ENCODE measurements around the gene H6PD. TPM values are rescaled to one million over a fixed set of nuclear protein-coding genes. Genes with fewer than 3 reads are reported as not detected.
A peak's percentile ranks its signal among the peaks of the same experiment; 100 is the strongest.

H6PD gene
- polyA plus RNA-seq, 1 donor (not counting 4 experiments of a cell fraction or from before 2014, with no cell fraction given): 3.3 TPM

- peaks cover 2% of the 10 kb centered on the region for H3K9me3 ChIP-seq (ENCODE audit: control insufficient read depth, low read depth, low read length)
- no peaks in the 10 kb centered on the region for H3K27me3 ChIP-seq (ENCODE audit: control insufficient read depth, extremely low read depth, insufficient read depth, low read length)
- no peak overlapping the region for H3K27ac ChIP-seq (ENCODE audit: control insufficient read depth, insufficient read depth, low read length)
- DNase-seq (ENCODE audit: low read depth, low spot score) (no peak), FAIRE-seq (peak; percentile 70)
- no peak overlapping the region for H2AFZ ChIP-seq (ENCODE audit: control insufficient read depth, low read length)
- peaks cover 16% of the 10 kb centered on the region for H3K4me1 ChIP-seq (ENCODE audit: control insufficient read depth, extremely low read depth, insufficient read depth, low read length)
- dilution Hi-C loops (cut with MboI; ENCODE audit: extremely low pct_ligation_motif_present, low sequenced_read_pairs): no loop called here
- no peak overlapping the region for H3K9ac ChIP-seq (ENCODE audit: control insufficient read depth, extremely low read depth, insufficient read depth, low read length)
- no peaks in the 10 kb centered on the region for H4K20me1 ChIP-seq (ENCODE audit: control insufficient read depth, extremely low read depth, insufficient read depth, low read length)
- H3K4me3 ChIP-seq (ENCODE audit: control insufficient read depth in 2 of 3, extremely low read depth in 1 of 3, insufficient read depth in 2 of 3, low read depth in 1 of 3, low read length in 3 of 3): no peak overlapping the region
- peaks cover 6% of the 10 kb centered on the region for H3K79me2 ChIP-seq (ENCODE audit: control insufficient read depth, insufficient read depth, low read length)
- H3K9me1 ChIP-seq (ENCODE audit: control insufficient read depth, extremely low read depth, insufficient read depth, low read length): no peaks in the 10 kb centered on the region
- no peak overlapping the region for H3K4me2 ChIP-seq (ENCODE audit: control insufficient read depth, extremely low read depth, insufficient read depth, low read depth, low read length)
- TF ChIP-seq EZH2 (IDR thresholded peaks at IDR 0.05; ENCODE audit: low read length): no peak
- TF ChIP-seq CTCF (optimal IDR thresholded peaks at IDR 0.05 in 1 of 3, IDR thresholded peaks at IDR 0.05 in 1 of 3, conservative IDR thresholded peaks at IDR 0.05 in 1 of 3; ENCODE audit: extremely low read depth in 1 of 3, insufficient read depth in 2 of 3, low read length in 3 of 3): peak; percentile 79 to 97 (median 83)
- no peaks in the 10 kb centered on the region for H3K36me3 ChIP-seq (ENCODE audit: control insufficient read depth in 2 of 2, extremely low read depth in 1 of 2, insufficient read depth in 2 of 2, low read length in 2 of 2)
These were observed 54.5 kb downstream of the H6PD start for GRCh38 chr1:9289090-9289534.

DNA sequence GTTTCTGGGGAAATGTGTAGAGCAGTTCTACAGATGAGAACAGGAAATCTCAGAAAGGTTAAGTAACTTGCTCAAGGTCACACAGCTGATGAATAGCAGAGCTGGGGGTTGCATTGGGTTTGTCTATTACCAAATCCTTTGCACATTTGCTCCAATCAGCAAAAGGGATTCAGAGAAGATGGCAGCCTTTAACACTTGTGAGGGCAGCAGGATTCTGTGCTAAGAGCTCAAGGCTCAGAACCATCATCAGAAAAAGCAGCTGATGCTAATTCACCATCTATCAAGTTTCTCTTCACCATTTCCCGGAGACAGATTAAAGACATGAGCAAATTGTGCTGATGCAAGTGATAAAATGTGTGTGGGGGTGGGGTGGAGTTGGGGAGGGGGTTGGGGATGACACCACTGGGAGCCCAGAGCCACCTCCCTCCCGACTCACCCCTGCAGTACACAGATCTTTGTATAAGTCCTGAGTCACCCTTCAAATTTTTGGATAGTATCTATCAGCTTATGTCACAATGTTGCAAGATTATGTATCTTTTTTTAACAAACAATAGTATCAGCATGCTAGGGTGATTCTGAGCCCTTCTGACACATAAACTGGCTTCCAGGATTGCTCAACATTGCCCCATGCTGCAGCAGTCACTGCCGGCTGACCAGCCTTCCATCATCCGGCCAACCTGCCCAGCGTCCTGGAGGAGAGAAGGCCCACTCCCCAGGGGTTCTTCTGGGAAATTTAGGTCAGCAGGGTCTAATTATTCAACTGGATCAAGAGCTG lies 55.3 kb downstream of the H6PD start:
- H3K27me3 ChIP-seq (ENCODE audit: control insufficient read depth, extremely low read depth, insufficient read depth, low read length): no peaks in the 10 kb centered on the region
- DNase-seq (ENCODE audit: low read depth, low spot score) (no peak), FAIRE-seq (no peak)
- no peaks in the 10 kb centered on the region for H3K36me3 ChIP-seq (ENCODE audit: control insufficient read depth in 2 of 2, extremely low read depth in 1 of 2, insufficient read depth in 2 of 2, low read length in 2 of 2)
- H3K27ac ChIP-seq (ENCODE audit: control insufficient read depth, insufficient read depth, low read length): peak overlapping the region; percentile 43
- no peak overlapping the region for H3K9ac ChIP-seq (ENCODE audit: control insufficient read depth, extremely low read depth, insufficient read depth, low read length)
- no peak for TF ChIP-seq EZH2 (IDR thresholded peaks at IDR 0.05; ENCODE audit: low read length)
- dilution Hi-C loops (cut with MboI; ENCODE audit: extremely low pct_ligation_motif_present, low sequenced_read_pairs): no loop called here
- H3K9me1 ChIP-seq (ENCODE audit: control insufficient read depth, extremely low read depth, insufficient read depth, low read length): peaks cover 3% of the 10 kb centered on the region
- peaks cover 10% of the 10 kb centered on the region for H3K79me2 ChIP-seq (ENCODE audit: control insufficient read depth, insufficient read depth, low read length)
- no peaks in the 10 kb centered on the region for H4K20me1 ChIP-seq (ENCODE audit: control insufficient read depth, extremely low read depth, insufficient read depth, low read length)
- H3K4me1 ChIP-seq (ENCODE audit: control insufficient read depth, extremely low read depth, insufficient read depth, low read length): peaks cover 24% of the 10 kb centered on the region
- H3K4me2 ChIP-seq (ENCODE audit: control insufficient read depth, extremely low read depth, insufficient read depth, low read depth, low read length): peak overlapping the region; percentile 6
- no peak overlapping the region for H2AFZ ChIP-seq (ENCODE audit: control insufficient read depth, low read length)
- H3K4me3 ChIP-seq (ENCODE audit: control insufficient read depth in 2 of 3, extremely low read depth in 1 of 3, insufficient read depth in 2 of 3, low read depth in 1 of 3, low read length in 3 of 3): no peak overlapping the region
- peaks cover 2% of the 10 kb centered on the region for H3K9me3 ChIP-seq (ENCODE audit: control insufficient read depth, low read depth, low read length)

Measured in keratinocyte (primary cell).